ENCODE measurements around the gene KIF1C.
A peak's percentile ranks its signal among the peaks of the same experiment; 100 is the strongest.
"Not testable (repeated sequence)": the region's sequence is repeated elsewhere in the genome, so short reads cannot be mapped to it uniquely, and the experiment has no call there.

Gene KIF1C

GRCh38 chr17:5065227-5065744, 67.5 kb downstream of the KIF1C start:
- DNase-seq (ENCODE audit: low read depth), result no peak
- TF ChIP-seq, protein P1, sequence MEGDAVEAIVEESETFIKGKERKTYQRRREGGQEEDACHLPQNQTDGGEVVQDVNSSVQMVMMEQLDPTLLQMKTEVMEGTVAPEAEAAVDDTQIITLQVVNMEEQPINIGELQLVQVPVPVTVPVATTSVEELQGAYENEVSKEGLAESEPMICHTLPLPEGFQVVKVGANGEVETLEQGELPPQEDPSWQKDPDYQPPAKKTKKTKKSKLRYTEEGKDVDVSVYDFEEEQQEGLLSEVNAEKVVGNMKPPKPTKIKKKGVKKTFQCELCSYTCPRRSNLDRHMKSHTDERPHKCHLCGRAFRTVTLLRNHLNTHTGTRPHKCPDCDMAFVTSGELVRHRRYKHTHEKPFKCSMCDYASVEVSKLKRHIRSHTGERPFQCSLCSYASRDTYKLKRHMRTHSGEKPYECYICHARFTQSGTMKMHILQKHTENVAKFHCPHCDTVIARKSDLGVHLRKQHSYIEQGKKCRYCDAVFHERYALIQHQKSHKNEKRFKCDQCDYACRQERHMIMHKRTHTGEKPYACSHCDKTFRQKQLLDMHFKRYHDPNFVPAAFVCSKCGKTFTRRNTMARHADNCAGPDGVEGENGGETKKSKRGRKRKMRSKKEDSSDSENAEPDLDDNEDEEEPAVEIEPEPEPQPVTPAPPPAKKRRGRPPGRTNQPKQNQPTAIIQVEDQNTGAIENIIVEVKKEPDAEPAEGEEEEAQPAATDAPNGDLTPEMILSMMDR (conservative IDR thresholded peaks at IDR 0.05; ENCODE audit: low read depth, low read length), result no peak
- no peak overlapping the region for H3K4me3 ChIP-seq (ENCODE audit: low read depth, low read length)

- TF ChIP-seq, protein P1 (conservative IDR thresholded peaks at IDR 0.05; ENCODE audit: low read depth, low read length), result no peak
- H3K4me3 ChIP-seq (ENCODE audit: low read depth, low read length), result no peak overlapping the region
These were observed 70.5 kb downstream of the KIF1C start for GRCh38 chr17:5068236-5068635.

DNA sequence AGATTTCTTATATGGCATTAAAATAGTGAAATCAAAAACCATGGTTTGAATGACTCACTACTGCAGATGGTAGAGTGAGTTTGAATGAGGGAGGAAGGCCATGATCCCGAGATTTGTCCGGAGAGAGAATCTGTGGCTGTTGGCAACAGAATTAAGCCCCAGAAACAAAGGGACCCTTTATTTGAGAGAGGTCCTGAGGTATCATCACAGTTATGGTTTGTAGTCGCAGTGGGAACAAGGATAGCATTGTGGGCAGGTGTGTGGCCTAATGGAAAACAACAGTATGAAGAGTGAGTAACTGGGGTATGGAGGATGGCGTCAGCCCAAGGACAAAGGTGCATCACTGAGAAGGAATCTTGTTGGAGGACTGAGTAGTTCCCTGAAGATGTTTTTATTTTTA, 72.0 kb downstream of the KIF1C start:
- TF ChIP-seq, protein P1 (conservative IDR thresholded peaks at IDR 0.05; ENCODE audit: low read depth, low read length), result no peak
- no peak for DNase-seq (ENCODE audit: low read depth)
- H3K4me3 ChIP-seq (ENCODE audit: low read depth, low read length), result no peak overlapping the region

More at GRCh38 chr17:5068236-5068635, 70.5 kb downstream of the KIF1C start:
- DNase-seq (ENCODE audit: low read depth), result no peak

DNA sequence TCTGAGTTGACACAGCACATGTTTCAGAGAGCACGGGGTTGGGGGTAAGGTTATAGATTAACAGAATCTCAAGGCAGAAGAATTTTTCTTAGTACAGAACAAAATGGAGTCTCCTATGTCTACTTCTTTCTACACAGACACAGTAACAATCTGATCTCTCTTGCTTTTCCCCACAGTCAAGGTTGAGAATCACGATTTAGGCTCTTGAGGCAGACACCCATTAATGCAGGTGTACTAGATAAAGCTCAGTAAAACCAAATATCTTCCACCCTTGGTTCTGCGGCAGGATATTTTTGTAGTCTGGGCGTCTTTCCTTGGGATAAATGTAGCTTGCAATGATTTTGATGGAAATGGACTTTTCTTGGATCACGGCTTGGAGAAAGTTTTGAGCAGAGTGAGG, 77.7 kb downstream of the KIF1C start:
- not testable (repeated sequence) for DNase-seq (ENCODE audit: low read depth)

DNA sequence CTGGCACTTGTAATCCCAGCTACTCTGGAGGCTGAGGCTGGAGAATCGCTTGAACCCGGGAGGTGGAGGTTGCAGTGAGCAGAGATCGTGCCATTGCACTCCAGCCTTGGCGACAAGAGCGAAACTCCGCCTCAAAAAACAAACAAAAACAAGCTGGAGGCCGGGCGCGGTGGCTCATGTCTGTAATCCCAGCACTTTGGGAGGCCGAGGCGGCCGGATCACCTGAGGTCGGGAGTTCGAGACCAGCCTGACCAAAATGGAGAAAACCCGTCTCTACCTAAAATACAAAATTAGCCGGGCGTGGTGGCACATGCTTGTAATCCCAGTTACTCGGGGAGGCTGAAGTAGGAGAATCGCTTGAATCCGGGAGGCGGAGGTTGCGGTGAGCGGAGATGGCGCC, 79.5 kb downstream of the KIF1C start:
- not testable (repeated sequence) for H3K4me3 ChIP-seq (ENCODE audit: low read depth, low read length); DNase-seq (ENCODE audit: low read depth)

More for the DNA sequence above, 77.7 kb downstream of the KIF1C start:
- not testable (repeated sequence) for H3K4me3 ChIP-seq (ENCODE audit: low read depth, low read length)

DNA sequence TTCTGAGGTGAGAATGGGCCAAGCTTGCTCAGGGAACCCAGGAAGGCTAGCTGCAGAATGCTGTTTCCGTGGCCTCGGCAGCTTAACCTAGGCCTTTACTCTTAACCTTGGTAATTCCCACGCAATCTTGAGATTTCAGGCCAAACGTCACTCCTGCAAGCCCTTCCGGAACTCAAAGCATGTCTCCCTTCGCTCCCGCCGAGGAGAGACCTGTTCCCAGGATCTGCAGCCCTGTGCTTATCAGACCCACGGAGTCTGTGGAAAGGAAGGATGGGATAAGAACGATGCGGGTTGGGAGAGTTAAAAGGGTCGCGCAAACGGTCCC, 80.0 kb downstream of the KIF1C start:
- no peak for DNase-seq (ENCODE audit: low read depth)
- TF ChIP-seq, protein P1 (conservative IDR thresholded peaks at IDR 0.05; ENCODE audit: low read depth, low read length), result no peak

More for the DNA sequence above, 80.0 kb downstream of the KIF1C start:
- peak overlapping the region; percentile 72 for H3K4me3 ChIP-seq (ENCODE audit: low read depth, low read length)

Measured in choroid plexus epithelial cell (primary cell).